H9 (cell line): Measurements from ENCODE around the gene WDR70. TPM values are rescaled to one million over a fixed set of nuclear protein-coding genes. Genes with fewer than 3 reads are reported as not detected.

Experiments
- DNase-seq: peaks from one replicate; pipeline ENCODE4 v3.0.0-alpha.2; 2017
- H2AFZ ChIP-seq: one replicate; pipeline ENCODE4 v1.6.1; 2013; ENCODE audit warnings: mild to moderate bottlenecking, low read length, control low read depth, moderate library complexity
- H2AK5ac ChIP-seq: 2 replicates; pipeline ENCODE4 v1.6.1; 2013; ENCODE audit warnings: low read length, control low read depth, mixed read lengths; ENCODE audit not compliant: insufficient read length
- H2BK120ac ChIP-seq: one replicate; pipeline ENCODE4 v1.6.1; 2013; ENCODE audit warnings: low read depth, mild to moderate bottlenecking, low read length, control low read depth, inconsistent platforms; ENCODE audit not compliant: poor library complexity, severe bottlenecking
- H2BK12ac ChIP-seq: 2 replicates; pipeline ENCODE4 v1.6.1; 2013; ENCODE audit warnings: low read length, control low read depth, mixed read lengths, low read depth; ENCODE audit not compliant: insufficient read length
- H2BK15ac ChIP-seq: 2 replicates; pipeline ENCODE4 v1.6.1; 2013; ENCODE audit warnings: low read depth, low read length, control low read depth
- H2BK20ac ChIP-seq: one replicate; pipeline ENCODE4 v1.6.1; 2013; ENCODE audit warnings: low read depth, mild to moderate bottlenecking, low read length, control low read depth, inconsistent platforms; ENCODE audit not compliant: poor library complexity, severe bottlenecking
- H2BK5ac ChIP-seq: 2 replicates; pipeline ENCODE4 v1.6.1; 2013; ENCODE audit warnings: low read length, control low read depth, mixed read lengths; ENCODE audit not compliant: insufficient read length
- H3K14ac ChIP-seq: 2 replicates; pipeline ENCODE4 v1.6.1; 2013; ENCODE audit warnings: low read length, control low read depth; ENCODE audit not compliant: insufficient read depth
- H3K18ac ChIP-seq: 2 replicates; pipeline ENCODE4 v1.6.1; 2013; ENCODE audit warnings: low read depth, mild to moderate bottlenecking, mixed read lengths, low read length, control low read depth; ENCODE audit not compliant: insufficient read length
- H3K23ac ChIP-seq: 2 replicates; pipeline ENCODE4 v1.6.1; 2013; ENCODE audit warnings: low read length, control low read depth, mixed read lengths, low read depth; ENCODE audit not compliant: insufficient read length
- H3K23me2 ChIP-seq: 2 replicates; pipeline ENCODE4 v1.6.1; 2013; ENCODE audit warnings: low read depth, mild to moderate bottlenecking, mixed read lengths, low read length, control low read depth; ENCODE audit not compliant: insufficient read length, poor library complexity, severe bottlenecking
- H3K27ac ChIP-seq: 2 replicates; pipeline ENCODE4 v1.5.1; 2013; ENCODE audit warnings: low read length, control low read depth, mixed read lengths, low read depth; ENCODE audit not compliant: insufficient read length
- H3K27me3 ChIP-seq: 2 replicates; pipeline ENCODE4 v1.6.1; 2013; ENCODE audit warnings: low read length, control low read depth, inconsistent platforms; ENCODE audit not compliant: insufficient read depth
- H3K4ac ChIP-seq: 2 replicates; pipeline ENCODE4 v1.6.1; 2013; ENCODE audit warnings: low read depth, mild to moderate bottlenecking, control low read depth, inconsistent platforms, low read length, moderate library complexity
- H3K4me1 ChIP-seq: 2 replicates; pipeline ENCODE4 v1.6.1; 2013; ENCODE audit warnings: low read length, control low read depth, inconsistent platforms; ENCODE audit not compliant: insufficient read depth
- H3K4me2 ChIP-seq: 2 replicates; pipeline ENCODE4 v1.6.1; 2013; ENCODE audit warnings: low read length, control low read depth, mixed read lengths; ENCODE audit not compliant: insufficient read length, insufficient read depth
- H3K56ac ChIP-seq: 2 replicates; pipeline ENCODE4 v1.6.1; 2013; ENCODE audit warnings: low read depth, mild to moderate bottlenecking, mixed read lengths, low read length, control low read depth; ENCODE audit not compliant: insufficient read length
- H3K79me1 ChIP-seq: 2 replicates; pipeline ENCODE4 v1.6.1; 2013; ENCODE audit warnings: low read depth, mild to moderate bottlenecking, moderate library complexity, low read length, control low read depth, inconsistent platforms; ENCODE audit not compliant: insufficient read depth, poor library complexity, severe bottlenecking
- H3K79me2 ChIP-seq: 2 replicates; pipeline ENCODE4 v1.6.1; 2013; ENCODE audit warnings: low read length, control low read depth, inconsistent platforms; ENCODE audit not compliant: insufficient read depth
- H3K9ac ChIP-seq: 2 replicates; pipeline ENCODE4 v1.6.1; 2013; ENCODE audit warnings: low read length, control low read depth, mixed read lengths; ENCODE audit not compliant: insufficient read length; ENCODE audit errors: extremely low read depth
- H3K9me3 ChIP-seq: one replicate; pipeline ENCODE4 v1.6.1; 2013; ENCODE audit warnings: low read depth, low read length, inconsistent platforms; ENCODE audit not compliant: control insufficient read depth
- H3T11ph ChIP-seq: one replicate; pipeline ENCODE4 v1.6.1; 2013; ENCODE audit warnings: mild to moderate bottlenecking, low read length, control low read depth, inconsistent platforms
- H4K20me1 ChIP-seq: one replicate; pipeline ENCODE4 v1.6.1; 2013; ENCODE audit not compliant: control insufficient read depth, insufficient read length, insufficient read depth
- H4K5ac ChIP-seq: 2 replicates; pipeline ENCODE4 v1.6.1; 2013; ENCODE audit warnings: low read depth, mild to moderate bottlenecking, mixed read lengths, low read length, control low read depth; ENCODE audit not compliant: insufficient read length
- H4K8ac ChIP-seq: replicated peaks from 2 replicates; pipeline ENCODE4 v1.6.1; 2013; ENCODE audit warnings: low read length, control low read depth, mixed read lengths, low read depth; ENCODE audit not compliant: insufficient read length
- H4K91ac ChIP-seq: 2 replicates; pipeline ENCODE4 v1.6.1; 2013; ENCODE audit warnings: low read depth, mild to moderate bottlenecking, moderate library complexity, mixed read lengths, low read length, control low read depth; ENCODE audit not compliant: insufficient read length
- H3K27ac Mint-ChIP-seq, 3 experiments: 2 replicates in 2 of 3; 3 replicates in 1 of 3; pipeline ENCODE4 v1.8.0; 2020 to 2021; ENCODE audit warnings: mixed read lengths in 3 of 3, mild to moderate bottlenecking in 1 of 3, moderate library complexity in 1 of 3
- H3K27me3 Mint-ChIP-seq: 2 replicates; pipeline ENCODE4 v1.8.0; 2021; ENCODE audit warnings: low read depth, mild to moderate bottlenecking, moderate library complexity, mixed read lengths
- H3K36me3 Mint-ChIP-seq, 3 experiments: 2 replicates in 2 of 3; 3 replicates in 1 of 3; pipeline ENCODE4 v1.8.0; 2020 to 2021; ENCODE audit warnings: low read depth in 3 of 3, mixed read lengths in 3 of 3; ENCODE audit not compliant: insufficient read depth in 1 of 3
- H3K4me1 Mint-ChIP-seq, 2 experiments: 2 replicates each; pipeline ENCODE4 v1.8.0; 2020; ENCODE audit warnings: mixed read lengths in 2 of 2
- H3K4me3 Mint-ChIP-seq, 2 experiments: 2 replicates in 1 of 2; 3 replicates in 1 of 2; pipeline ENCODE4 v1.8.0; 2020 to 2021; ENCODE audit warnings: mild to moderate bottlenecking in 2 of 2, mixed read lengths in 2 of 2, moderate library complexity in 1 of 2
- H3K9me3 Mint-ChIP-seq, 2 experiments: 2 replicates in 1 of 2; 3 replicates in 1 of 2; pipeline ENCODE4 v1.8.0; 2020; ENCODE audit warnings: mild to moderate bottlenecking in 2 of 2, mixed read lengths in 2 of 2, moderate library complexity in 1 of 2
- WGBS: extraction: QIAGEN DNeasy Blood & Tissue Kit; methylation state at CpG from one replicate; pipeline ENCODE4 v1.1.7; 2013; ENCODE audit warnings: missing lambda C conversion rate, low lambda C conversion rate, mixed read lengths; ENCODE audit not compliant: insufficient read length; ENCODE audit errors: extremely low coverage; 5-methylcytosine and 5-hydroxymethylcytosine counted together
- total RNA-seq: library from RNA; stranded (reverse); gene quantifications from 2 replicates; pipeline ENCODE4 v1.2.1, GENCODE V29; 2021
- TF ChIP-seq, protein P1 (sequence below): fragments of 200-600 bp; sonication (generic); conservative IDR thresholded peaks from 3 replicates; pipeline ENCODE4 v1.8.0; 2021; ENCODE audit warnings: antibody characterized with exemption, mild to moderate bottlenecking

Gene WDR70
- total RNA-seq, 1 experiment from 2014 or later, result 38.1 TPM

DNA sequence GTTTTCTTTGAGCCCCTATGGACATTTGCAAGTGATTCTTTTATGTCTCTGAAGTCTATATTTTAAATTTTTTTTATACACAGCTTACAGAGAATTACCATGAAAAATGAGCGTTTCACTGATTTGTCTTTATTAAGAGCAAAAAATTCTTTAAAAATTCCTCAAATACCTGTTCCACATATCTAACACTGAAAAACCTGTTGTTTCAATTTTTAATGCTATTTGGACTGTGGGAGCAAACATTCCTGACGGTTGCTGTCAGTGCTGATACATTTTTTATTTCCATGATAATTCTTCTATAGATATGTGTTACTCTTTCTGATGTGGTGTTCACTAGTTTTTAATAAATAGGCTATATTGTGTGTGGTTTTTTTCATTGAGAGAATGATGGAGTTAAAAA, 261.0 kb downstream of the WDR70 start:
- no peak overlapping the region for H3K4ac ChIP-seq
- no peak overlapping the region for H3K56ac ChIP-seq
- no peak overlapping the region for H3K23ac ChIP-seq
- H3K27ac Mint-ChIP-seq, result no peak overlapping the region
- no peak overlapping the region for H3K4me3 Mint-ChIP-seq
- H4K5ac ChIP-seq, result no peak overlapping the region
- no peaks in the 10 kb centered on the region for H3K79me2 ChIP-seq
- H4K20me1 ChIP-seq, result no peaks in the 10 kb centered on the region
- no peak overlapping the region for H2AK5ac ChIP-seq
- H3K4me1 ChIP-seq, result no peaks in the 10 kb centered on the region
- no peak overlapping the region for H2AFZ ChIP-seq
- no peaks in the 10 kb centered on the region for H3K79me1 ChIP-seq
- H3K27me3 Mint-ChIP-seq, result no peaks in the 10 kb centered on the region
- no peak overlapping the region for H3T11ph ChIP-seq
- no peaks in the 10 kb centered on the region for H3K9me3 ChIP-seq
- H2BK12ac ChIP-seq, result no peak overlapping the region
- no peak overlapping the region for H3K18ac ChIP-seq
- no peak overlapping the region for H2BK5ac ChIP-seq
- no peak overlapping the region for H4K91ac ChIP-seq
- H3K23me2 ChIP-seq, result no peaks in the 10 kb centered on the region
- no peak overlapping the region for H2BK120ac ChIP-seq
- no peak overlapping the region for H3K4me2 ChIP-seq
- H3K9me3 Mint-ChIP-seq, result peaks cover 0 to 2% of the 10 kb centered on the region in 2 experiments; a peak in 2 of 5 replicates
- no peak overlapping the region for H2BK15ac ChIP-seq
- DNase-seq, result no peak
- H3K14ac ChIP-seq, result no peak overlapping the region
- no peak overlapping the region for H3K27ac ChIP-seq
- no peak overlapping the region for H4K8ac ChIP-seq
- H3K4me1 Mint-ChIP-seq, result no peaks in the 10 kb centered on the region
- no peaks in the 10 kb centered on the region for H3K36me3 Mint-ChIP-seq
- TF ChIP-seq, protein P1, sequence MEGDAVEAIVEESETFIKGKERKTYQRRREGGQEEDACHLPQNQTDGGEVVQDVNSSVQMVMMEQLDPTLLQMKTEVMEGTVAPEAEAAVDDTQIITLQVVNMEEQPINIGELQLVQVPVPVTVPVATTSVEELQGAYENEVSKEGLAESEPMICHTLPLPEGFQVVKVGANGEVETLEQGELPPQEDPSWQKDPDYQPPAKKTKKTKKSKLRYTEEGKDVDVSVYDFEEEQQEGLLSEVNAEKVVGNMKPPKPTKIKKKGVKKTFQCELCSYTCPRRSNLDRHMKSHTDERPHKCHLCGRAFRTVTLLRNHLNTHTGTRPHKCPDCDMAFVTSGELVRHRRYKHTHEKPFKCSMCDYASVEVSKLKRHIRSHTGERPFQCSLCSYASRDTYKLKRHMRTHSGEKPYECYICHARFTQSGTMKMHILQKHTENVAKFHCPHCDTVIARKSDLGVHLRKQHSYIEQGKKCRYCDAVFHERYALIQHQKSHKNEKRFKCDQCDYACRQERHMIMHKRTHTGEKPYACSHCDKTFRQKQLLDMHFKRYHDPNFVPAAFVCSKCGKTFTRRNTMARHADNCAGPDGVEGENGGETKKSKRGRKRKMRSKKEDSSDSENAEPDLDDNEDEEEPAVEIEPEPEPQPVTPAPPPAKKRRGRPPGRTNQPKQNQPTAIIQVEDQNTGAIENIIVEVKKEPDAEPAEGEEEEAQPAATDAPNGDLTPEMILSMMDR, result no peak
- no peak overlapping the region for H2BK20ac ChIP-seq
- WGBS, result no CpG with 5 or more reads among the region's 2 CpGs
- H3K9ac ChIP-seq, result no peak overlapping the region
- no peaks in the 10 kb centered on the region for H3K27me3 ChIP-seq
